ENCODE measurements around the gene RNF187.

DNA sequence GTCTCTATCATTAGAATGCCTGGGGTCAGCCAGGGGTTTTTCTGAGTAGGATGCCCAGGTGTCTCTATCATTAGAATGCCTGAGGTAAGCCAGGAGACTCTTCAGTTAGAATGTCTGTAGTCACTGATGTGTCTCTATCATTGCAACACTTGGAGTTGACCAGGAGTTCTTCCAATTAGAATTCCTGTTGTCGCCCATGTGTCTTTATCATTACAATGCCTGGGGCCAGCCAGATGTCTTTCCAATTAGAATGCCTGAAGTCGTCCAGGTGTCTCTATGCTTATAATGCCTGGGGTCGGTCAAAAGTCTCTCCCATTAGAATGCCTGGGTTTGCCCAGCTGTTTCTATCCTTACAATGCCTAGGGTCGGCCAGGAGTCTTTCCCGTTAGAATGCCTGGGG is 55.8 kb downstream of the RNF187 start:
- TF ChIP-seq, protein P1, sequence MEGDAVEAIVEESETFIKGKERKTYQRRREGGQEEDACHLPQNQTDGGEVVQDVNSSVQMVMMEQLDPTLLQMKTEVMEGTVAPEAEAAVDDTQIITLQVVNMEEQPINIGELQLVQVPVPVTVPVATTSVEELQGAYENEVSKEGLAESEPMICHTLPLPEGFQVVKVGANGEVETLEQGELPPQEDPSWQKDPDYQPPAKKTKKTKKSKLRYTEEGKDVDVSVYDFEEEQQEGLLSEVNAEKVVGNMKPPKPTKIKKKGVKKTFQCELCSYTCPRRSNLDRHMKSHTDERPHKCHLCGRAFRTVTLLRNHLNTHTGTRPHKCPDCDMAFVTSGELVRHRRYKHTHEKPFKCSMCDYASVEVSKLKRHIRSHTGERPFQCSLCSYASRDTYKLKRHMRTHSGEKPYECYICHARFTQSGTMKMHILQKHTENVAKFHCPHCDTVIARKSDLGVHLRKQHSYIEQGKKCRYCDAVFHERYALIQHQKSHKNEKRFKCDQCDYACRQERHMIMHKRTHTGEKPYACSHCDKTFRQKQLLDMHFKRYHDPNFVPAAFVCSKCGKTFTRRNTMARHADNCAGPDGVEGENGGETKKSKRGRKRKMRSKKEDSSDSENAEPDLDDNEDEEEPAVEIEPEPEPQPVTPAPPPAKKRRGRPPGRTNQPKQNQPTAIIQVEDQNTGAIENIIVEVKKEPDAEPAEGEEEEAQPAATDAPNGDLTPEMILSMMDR (IDR thresholded peaks at IDR 0.05; ENCODE audit: poor library complexity): no peak
- TF ChIP-seq EZH2 (IDR thresholded peaks at IDR 0.05; ENCODE audit: borderline replicate concordance): no peak
- no peak for TF ChIP-seq EZH2phosphoT487 (IDR thresholded peaks at IDR 0.05; ENCODE audit: low read depth, severe bottlenecking, unreplicated experiment)

Data from hepatocyte (in vitro differentiated cells).